Fibroblast of lung (primary cell): ENCODE results near the gene GDPGP1. TPM values are rescaled to one million over a fixed set of nuclear protein-coding genes. Genes with fewer than 3 reads are reported as not detected.

ENCODE experiments used
- DNase-seq, 2 donors: peaks; one replicate each; pipeline versions ENCODE4 v3.0.0 to v3.0.0-alpha.2; 2010; ENCODE audit warnings: low read depth in 2 of 2
- H2AFZ ChIP-seq: 2 replicates; pipeline ENCODE4 v1.5.1; 2012; ENCODE audit warnings: low read length, control low read depth, inconsistent platforms
- H3K27ac ChIP-seq: 2 replicates; pipeline ENCODE4 v1.5.1; 2011; ENCODE audit warnings: low read length, control low read depth; ENCODE audit not compliant: insufficient read depth
- H3K27me3 ChIP-seq: 2 replicates; pipeline ENCODE4 v1.5.1; 2011; ENCODE audit warnings: mild to moderate bottlenecking, low read length; ENCODE audit not compliant: control insufficient read depth, insufficient read depth
- H3K36me3 ChIP-seq: 2 replicates; pipeline ENCODE4 v1.5.1; 2011; ENCODE audit warnings: low read length; ENCODE audit not compliant: control insufficient read depth, insufficient read depth
- H3K4me1 ChIP-seq: 2 replicates; pipeline ENCODE4 v1.5.1; 2011; ENCODE audit warnings: low read length; ENCODE audit not compliant: control insufficient read depth, insufficient read depth; ENCODE audit errors: extremely low read depth
- H3K4me2 ChIP-seq: 2 replicates; pipeline ENCODE4 v1.5.1; 2011; ENCODE audit warnings: low read length, control low read depth; ENCODE audit not compliant: insufficient read depth; ENCODE audit errors: extremely low read depth
- H3K4me3 ChIP-seq, 4 experiments: fragments of 200-600 bp in 1 of 4; sonication (generic) in 1 of 4; replicated peaks in 1 of 4; 2 replicates each; pipeline ENCODE4 v1.5.1; 2011 to 2016; ENCODE audit warnings: low read length in 4 of 4, low read depth in 3 of 4, mild to moderate bottlenecking in 3 of 4, control low read depth in 2 of 4, inconsistent platforms in 1 of 4, mixed read lengths in 1 of 4; ENCODE audit not compliant: insufficient read depth in 1 of 4; ENCODE audit errors: control extremely low read depth in 1 of 4
- H3K79me2 ChIP-seq: 2 replicates; pipeline ENCODE4 v1.5.1; 2012; ENCODE audit warnings: mild to moderate bottlenecking, low read length, inconsistent platforms; ENCODE audit not compliant: control insufficient read depth, insufficient read depth
- H3K9ac ChIP-seq: 2 replicates; pipeline ENCODE4 v1.5.1; 2011; ENCODE audit warnings: mild to moderate bottlenecking, low read length, control low read depth; ENCODE audit not compliant: insufficient read depth
- H3K9me3 ChIP-seq: 2 replicates; pipeline ENCODE4 v1.5.1; 2012; ENCODE audit warnings: low read depth, low read length; ENCODE audit not compliant: control insufficient read depth, insufficient read depth
- H4K20me1 ChIP-seq: 2 replicates; pipeline ENCODE4 v1.5.1; 2011; ENCODE audit warnings: low read length; ENCODE audit not compliant: control insufficient read depth, insufficient read depth; ENCODE audit errors: extremely low read depth
- EZH2 ChIP-seq: IDR thresholded peaks from 2 replicates; pipeline ENCODE4 v1.5.1; 2012; ENCODE audit warnings: low read length, control low read depth, mild to moderate bottlenecking; ENCODE audit errors: missing control alignments
- polyA plus RNA-seq, 2 donors: library from polyadenylated mRNA; depleted of rRNA in 1 of 2; stranded (reverse) in 1 of 2; unstranded in 1 of 2; fragments of >200 nt; gene quantifications; 2 replicates each; pipeline ENCODE4 v1.2.1, GENCODE V29; 2011 to 2012; ENCODE audit warnings: missing spikeins in 1 of 2
- total RNA-seq: library from RNA; depleted of rRNA; stranded (reverse); fragments of >200 nt; gene quantifications from 2 replicates; pipeline ENCODE4 v1.2.1, GENCODE V29; 2014
- TF ChIP-seq, protein P1 (sequence below), 2 donors: IDR thresholded peaks in 1 of 2; conservative IDR thresholded peaks in 1 of 2; 1 replicate in 1 of 2; 2 replicates in 1 of 2; pipeline ENCODE4 v1.5.1; 2011 to 2012; ENCODE audit warnings: low read length in 2 of 2, control low read depth in 1 of 2, inconsistent platforms in 1 of 2, low read depth in 1 of 2, mild to moderate bottlenecking in 1 of 2

GDPGP1 gene
- total and polyA plus RNA-seq, 2 donors (not counting 1 experiment from before 2014, with no cell fraction given): 1.9 to 9.7 TPM

DNA sequence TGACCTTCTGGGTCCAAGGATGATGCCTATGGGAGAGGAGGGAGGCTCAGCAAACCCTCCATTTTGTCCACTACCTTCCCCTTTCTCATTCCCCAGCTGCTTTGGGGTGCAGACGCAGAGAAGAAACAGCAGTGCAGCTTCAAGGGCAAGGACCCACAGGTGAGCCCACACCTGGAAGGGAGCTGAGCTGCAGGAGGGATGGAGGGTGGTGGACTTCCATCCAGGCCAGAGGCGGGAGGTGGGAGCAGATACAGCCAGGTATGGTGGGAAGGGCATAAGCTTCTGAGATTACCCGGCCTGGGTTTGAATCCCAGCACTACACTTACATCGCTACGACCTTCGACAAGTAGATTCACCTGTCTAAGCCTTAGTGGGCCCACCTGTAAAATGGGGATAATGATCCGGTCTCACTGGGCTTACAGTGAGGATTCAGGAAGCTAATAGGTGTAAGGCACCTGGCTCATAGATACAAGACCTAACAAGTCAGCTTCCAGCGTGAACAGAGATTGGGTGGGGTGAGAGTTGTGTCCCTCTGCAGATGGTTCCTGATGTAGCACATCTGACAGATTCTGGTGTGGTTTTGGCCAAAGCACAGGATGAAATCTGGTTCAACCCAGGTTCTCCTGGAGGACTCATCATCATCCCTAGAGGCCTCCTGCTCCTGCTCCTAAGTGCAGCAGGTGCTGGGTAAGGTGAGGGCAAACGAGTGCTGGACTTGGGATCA, 16.2 kb upstream of the GDPGP1 start:
- DNase-seq: no peak
- Histone ChIP-seq H3K27ac (no peak overlapping the region), H3K79me2 (no peaks in the 10 kb centered on the region), H3K4me2 (no peak overlapping the region), H4K20me1 (no peaks in the 10 kb centered on the region), H3K36me3 (no peaks in the 10 kb centered on the region), H3K4me1 (peaks cover 3% of the 10 kb centered on the region), H3K4me3 (no peak overlapping the region), H2AFZ (no peak overlapping the region), H3K27me3 (no peaks in the 10 kb centered on the region), H3K9ac (no peak overlapping the region), H3K9me3 (no peaks in the 10 kb centered on the region)
- no peak for TF ChIP-seq EZH2
- TF ChIP-seq, protein P1, sequence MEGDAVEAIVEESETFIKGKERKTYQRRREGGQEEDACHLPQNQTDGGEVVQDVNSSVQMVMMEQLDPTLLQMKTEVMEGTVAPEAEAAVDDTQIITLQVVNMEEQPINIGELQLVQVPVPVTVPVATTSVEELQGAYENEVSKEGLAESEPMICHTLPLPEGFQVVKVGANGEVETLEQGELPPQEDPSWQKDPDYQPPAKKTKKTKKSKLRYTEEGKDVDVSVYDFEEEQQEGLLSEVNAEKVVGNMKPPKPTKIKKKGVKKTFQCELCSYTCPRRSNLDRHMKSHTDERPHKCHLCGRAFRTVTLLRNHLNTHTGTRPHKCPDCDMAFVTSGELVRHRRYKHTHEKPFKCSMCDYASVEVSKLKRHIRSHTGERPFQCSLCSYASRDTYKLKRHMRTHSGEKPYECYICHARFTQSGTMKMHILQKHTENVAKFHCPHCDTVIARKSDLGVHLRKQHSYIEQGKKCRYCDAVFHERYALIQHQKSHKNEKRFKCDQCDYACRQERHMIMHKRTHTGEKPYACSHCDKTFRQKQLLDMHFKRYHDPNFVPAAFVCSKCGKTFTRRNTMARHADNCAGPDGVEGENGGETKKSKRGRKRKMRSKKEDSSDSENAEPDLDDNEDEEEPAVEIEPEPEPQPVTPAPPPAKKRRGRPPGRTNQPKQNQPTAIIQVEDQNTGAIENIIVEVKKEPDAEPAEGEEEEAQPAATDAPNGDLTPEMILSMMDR (conservative IDR thresholded peaks at IDR 0.05 in 1 of 2, IDR thresholded peaks at IDR 0.05 in 1 of 2; ENCODE audit: low read depth in 1 of 2, low read length in 2 of 2): no peak

DNA sequence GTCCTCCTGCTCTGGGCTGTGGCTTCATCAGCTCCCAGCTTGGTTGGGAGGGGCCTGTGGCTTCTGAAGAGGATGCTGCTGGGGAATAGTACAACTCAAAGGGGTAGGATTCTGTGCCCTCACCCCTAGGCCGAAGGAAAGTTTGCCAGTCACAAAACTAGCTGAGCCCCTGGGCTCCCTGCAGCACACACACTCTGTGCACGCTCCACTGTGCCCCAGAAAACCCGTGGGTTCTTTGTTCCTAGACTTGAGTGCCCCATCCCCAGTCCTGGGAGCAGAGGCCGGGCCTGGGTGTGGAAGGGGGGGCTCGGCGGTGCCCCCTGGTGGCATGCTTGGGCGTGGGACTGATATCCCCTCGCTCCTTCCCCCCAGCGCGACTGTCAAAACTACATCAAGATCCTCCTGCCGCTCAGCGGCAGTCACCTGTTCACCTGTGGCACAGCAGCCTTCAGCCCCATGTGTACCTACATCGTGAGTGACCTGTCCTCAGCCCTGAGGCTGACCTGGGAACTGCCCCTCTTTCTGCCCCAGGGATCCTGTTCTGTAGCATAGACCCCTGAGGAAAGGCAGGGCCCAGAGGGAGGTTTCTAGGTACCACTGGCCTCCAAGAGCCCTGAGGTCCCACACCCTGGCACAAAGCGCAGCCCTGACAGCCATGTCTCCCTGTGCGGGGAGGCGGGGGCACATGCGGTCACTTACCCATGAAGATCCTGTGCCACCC, 14.4 kb upstream of the GDPGP1 start:
- Histone ChIP-seq H3K4me2 (no peak overlapping the region), H3K27me3 (no peaks in the 10 kb centered on the region), H3K9ac (no peak overlapping the region), H2AFZ (no peak overlapping the region), H3K27ac (no peak overlapping the region), H4K20me1 (no peaks in the 10 kb centered on the region), H3K4me1 (peaks cover 3% of the 10 kb centered on the region), H3K4me3 (no peak overlapping the region), H3K9me3 (no peaks in the 10 kb centered on the region), H3K79me2 (no peaks in the 10 kb centered on the region), H3K36me3 (no peaks in the 10 kb centered on the region)
- DNase-seq: no peak
- TF ChIP-seq EZH2: no peak
- TF ChIP-seq, protein P1 (conservative IDR thresholded peaks at IDR 0.05 in 1 of 2, IDR thresholded peaks at IDR 0.05 in 1 of 2; ENCODE audit: low read depth in 1 of 2, low read length in 2 of 2): peak; percentile 55 to 60

DNA sequence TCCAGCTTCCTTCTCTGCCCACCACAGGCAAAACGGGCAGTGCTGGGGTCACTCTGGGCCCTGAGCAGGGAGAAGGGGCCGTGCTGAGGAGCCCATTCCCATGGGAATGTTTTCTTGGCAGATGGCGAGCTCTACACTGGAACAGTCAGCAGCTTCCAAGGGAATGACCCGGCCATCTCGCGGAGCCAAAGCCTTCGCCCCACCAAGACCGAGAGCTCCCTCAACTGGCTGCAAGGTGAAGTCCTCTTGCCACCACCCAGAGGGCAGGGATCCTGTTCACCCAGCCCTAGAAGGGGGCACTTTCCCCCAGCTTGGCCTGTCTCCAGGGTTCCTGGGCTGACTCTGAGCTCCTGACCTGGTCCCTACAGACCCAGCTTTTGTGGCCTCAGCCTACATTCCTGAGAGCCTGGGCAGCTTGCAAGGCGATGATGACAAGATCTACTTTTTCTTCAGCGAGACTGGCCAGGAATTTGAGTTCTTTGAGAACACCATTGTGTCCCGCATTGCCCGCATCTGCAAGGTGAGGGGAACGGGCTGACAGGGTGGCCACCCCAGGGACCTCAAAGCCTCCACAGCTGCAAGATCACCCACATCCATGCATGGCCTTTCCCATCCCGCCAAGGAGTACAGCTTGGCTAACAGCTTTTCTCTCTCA, 12.6 kb upstream of the GDPGP1 start:
- TF ChIP-seq, protein P1 (conservative IDR thresholded peaks at IDR 0.05 in 1 of 2, IDR thresholded peaks at IDR 0.05 in 1 of 2; ENCODE audit: low read depth in 1 of 2, low read length in 2 of 2): peak; percentile 93 to 95
- TF ChIP-seq EZH2: no peak
- H3K4me2 ChIP-seq: no peak overlapping the region
- H3K9ac ChIP-seq: no peak overlapping the region
- no peaks in the 10 kb centered on the region for H4K20me1 ChIP-seq
- no peak overlapping the region for H2AFZ ChIP-seq
- H3K4me1 ChIP-seq: peaks cover 3% of the 10 kb centered on the region
- H3K9me3 ChIP-seq: no peaks in the 10 kb centered on the region
- peak; percentile 77 to 92 for DNase-seq
- H3K36me3 ChIP-seq: no peaks in the 10 kb centered on the region
- no peak overlapping the region for H3K27ac ChIP-seq
- no peak overlapping the region for H3K4me3 ChIP-seq
- H3K79me2 ChIP-seq: no peaks in the 10 kb centered on the region
- H3K27me3 ChIP-seq: no peaks in the 10 kb centered on the region
